GM20000 (cell line): ENCODE results near the gene BDH2.

Source experiments
- DNase-seq: peaks from one replicate; pipeline ENCODE4 v3.0.0; 2012; ENCODE audit warnings: low spot score
- CTCF ChIP-seq: IDR thresholded peaks from 2 replicates; pipeline ENCODE4 v1.5.1; 2012; ENCODE audit warnings: mild to moderate bottlenecking, control low read depth; ENCODE audit errors: extremely low read depth, missing control alignments

Gene BDH2

GRCh38 chr4:103118166-103118565, 18.5 kb upstream of the BDH2 start:
- no peak for DNase-seq
- TF ChIP-seq CTCF: no peak

- no peak for TF ChIP-seq CTCF
- no peak for DNase-seq
Observed at GRCh38 chr4:103111598-103111997, 12.0 kb upstream of the BDH2 start.

- TF ChIP-seq CTCF: no peak
- DNase-seq: no peak
Observed at GRCh38 chr4:103108542-103108941, 8.9 kb upstream of the BDH2 start.

GRCh38 chr4:103105558-103106356, 6.1 kb upstream of the BDH2 start:
- no peak for TF ChIP-seq CTCF
- no peak for DNase-seq

- no peak for DNase-seq
Observed at GRCh38 chr4:103104886-103105285, 5.3 kb upstream of the BDH2 start.

GRCh38 chr4:103100691-103101090, 1.1 kb upstream of the BDH2 start:
- no peak for DNase-seq
- TF ChIP-seq CTCF: no peak

More at GRCh38 chr4:103104886-103105285, 5.3 kb upstream of the BDH2 start:
- no peak for TF ChIP-seq CTCF

GRCh38 chr4:103098756-103099440, 736 bp downstream of the BDH2 start:
- no peak for TF ChIP-seq CTCF
- no peak for DNase-seq
